ENCODE measurements around the gene TGFB2.

DNA sequence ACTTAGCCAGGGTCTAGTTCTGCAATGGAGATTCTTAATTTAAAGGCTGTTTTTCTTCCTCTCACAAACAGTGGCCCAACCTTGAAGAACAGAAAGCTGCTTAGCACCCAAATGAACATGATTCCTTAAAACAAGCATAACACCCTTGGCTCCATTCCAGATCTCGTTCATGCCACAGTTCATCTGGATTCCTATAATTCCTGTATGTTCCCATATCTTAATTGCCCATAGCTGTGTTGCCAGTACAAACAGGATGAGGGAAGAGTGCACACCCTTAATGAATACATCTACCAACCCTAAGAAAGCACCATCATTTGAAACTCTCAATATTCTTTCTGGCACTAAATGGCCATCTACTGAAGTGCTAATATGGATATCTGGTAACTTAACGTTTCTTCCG, 45.5 kb downstream of the TGFB2 start:
- TF ChIP-seq, protein P1, sequence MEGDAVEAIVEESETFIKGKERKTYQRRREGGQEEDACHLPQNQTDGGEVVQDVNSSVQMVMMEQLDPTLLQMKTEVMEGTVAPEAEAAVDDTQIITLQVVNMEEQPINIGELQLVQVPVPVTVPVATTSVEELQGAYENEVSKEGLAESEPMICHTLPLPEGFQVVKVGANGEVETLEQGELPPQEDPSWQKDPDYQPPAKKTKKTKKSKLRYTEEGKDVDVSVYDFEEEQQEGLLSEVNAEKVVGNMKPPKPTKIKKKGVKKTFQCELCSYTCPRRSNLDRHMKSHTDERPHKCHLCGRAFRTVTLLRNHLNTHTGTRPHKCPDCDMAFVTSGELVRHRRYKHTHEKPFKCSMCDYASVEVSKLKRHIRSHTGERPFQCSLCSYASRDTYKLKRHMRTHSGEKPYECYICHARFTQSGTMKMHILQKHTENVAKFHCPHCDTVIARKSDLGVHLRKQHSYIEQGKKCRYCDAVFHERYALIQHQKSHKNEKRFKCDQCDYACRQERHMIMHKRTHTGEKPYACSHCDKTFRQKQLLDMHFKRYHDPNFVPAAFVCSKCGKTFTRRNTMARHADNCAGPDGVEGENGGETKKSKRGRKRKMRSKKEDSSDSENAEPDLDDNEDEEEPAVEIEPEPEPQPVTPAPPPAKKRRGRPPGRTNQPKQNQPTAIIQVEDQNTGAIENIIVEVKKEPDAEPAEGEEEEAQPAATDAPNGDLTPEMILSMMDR (IDR thresholded peaks at IDR 0.05 in 4 of 5, conservative IDR thresholded peaks at IDR 0.05 in 1 of 5) = no peak
- no peak for TF ChIP-seq POLR2A (IDR thresholded peaks at IDR 0.05)
